ENCODE measurements around the gene NEK2. TPM values are rescaled to one million over a fixed set of nuclear protein-coding genes. Genes with fewer than 3 reads are reported as not detected.
"Not testable (repeated sequence)": the region's sequence is repeated elsewhere in the genome, so short reads cannot be mapped to it uniquely, and the experiment has no call there.

The NEK2 gene
- total RNA-seq, 1 donor from 2014 or later: 0.26 TPM

GRCh38 chr1:211639475-211640300 lies 35.7 kb downstream of the NEK2 start:
- no peaks in the 10 kb centered on the region for H3K36me3 ChIP-seq (ENCODE audit: control insufficient read depth, insufficient read depth, low read length)
- FAIRE-seq (no peak), DNase-seq (ENCODE audit: low read depth) (peak; percentile 70)
- TF ChIP-seq CTCF (IDR thresholded peaks at IDR 0.05; ENCODE audit: insufficient read depth, low read length, severe bottlenecking): no peak
- no peak overlapping the region for H3K4me3 ChIP-seq (ENCODE audit: low read depth, low read length)
- H3K27me3 ChIP-seq (ENCODE audit: control insufficient read depth, insufficient read depth, low read length): no peaks in the 10 kb centered on the region

- FAIRE-seq (no peak), DNase-seq (ENCODE audit: low read depth) (no peak)
- TF ChIP-seq CTCF (IDR thresholded peaks at IDR 0.05; ENCODE audit: insufficient read depth, low read length, severe bottlenecking): no peak
- Histone ChIP-seq H3K27me3 (ENCODE audit: control insufficient read depth, insufficient read depth, low read length) (no peaks in the 10 kb centered on the region), H3K36me3 (ENCODE audit: control insufficient read depth, insufficient read depth, low read length) (no peaks in the 10 kb centered on the region), H3K4me3 (ENCODE audit: low read depth, low read length) (no peak overlapping the region)
Observed at GRCh38 chr1:211638689-211639101, 36.7 kb downstream of the NEK2 start.

- no peaks in the 10 kb centered on the region for H3K36me3 ChIP-seq (ENCODE audit: control insufficient read depth, insufficient read depth, low read length)
- no peak for FAIRE-seq
- no peak overlapping the region for H3K4me3 ChIP-seq (ENCODE audit: low read depth, low read length)
- DNase-seq (ENCODE audit: low read depth): no peak
- H3K27me3 ChIP-seq (ENCODE audit: control insufficient read depth, insufficient read depth, low read length): no peaks in the 10 kb centered on the region
- TF ChIP-seq CTCF (IDR thresholded peaks at IDR 0.05; ENCODE audit: insufficient read depth, low read length, severe bottlenecking): no peak
Observed at GRCh38 chr1:211638246-211638645, 37.2 kb downstream of the NEK2 start.

- no peak for TF ChIP-seq CTCF (IDR thresholded peaks at IDR 0.05; ENCODE audit: insufficient read depth, low read length, severe bottlenecking)
- no peak for FAIRE-seq
- H3K4me3 ChIP-seq (ENCODE audit: low read depth, low read length): no peak overlapping the region
- H3K36me3 ChIP-seq (ENCODE audit: control insufficient read depth, insufficient read depth, low read length): no peaks in the 10 kb centered on the region
- no peak for DNase-seq (ENCODE audit: low read depth)
- H3K27me3 ChIP-seq (ENCODE audit: control insufficient read depth, insufficient read depth, low read length): no peaks in the 10 kb centered on the region
Observed at GRCh38 chr1:211637066-211637465, 38.4 kb downstream of the NEK2 start.

GRCh38 chr1:211636575-211637029 lies 38.8 kb downstream of the NEK2 start:
- FAIRE-seq; DNase-seq (ENCODE audit: low read depth); H3K36me3 ChIP-seq (ENCODE audit: control insufficient read depth, insufficient read depth, low read length); H3K27me3 ChIP-seq (ENCODE audit: control insufficient read depth, insufficient read depth, low read length); H3K4me3 ChIP-seq (ENCODE audit: low read depth, low read length): not testable (repeated sequence)

- no peak for FAIRE-seq
- no peaks in the 10 kb centered on the region for H3K27me3 ChIP-seq (ENCODE audit: control insufficient read depth, insufficient read depth, low read length)
- H3K4me3 ChIP-seq (ENCODE audit: low read depth, low read length): no peak overlapping the region
- no peak for DNase-seq (ENCODE audit: low read depth)
- no peak for TF ChIP-seq CTCF (IDR thresholded peaks at IDR 0.05; ENCODE audit: insufficient read depth, low read length, severe bottlenecking)
- no peaks in the 10 kb centered on the region for H3K36me3 ChIP-seq (ENCODE audit: control insufficient read depth, insufficient read depth, low read length)
Observed at GRCh38 chr1:211635597-211636205, 39.7 kb downstream of the NEK2 start.
